ENCODE results near the gene CCDC38. TPM values are rescaled to one million over a fixed set of nuclear protein-coding genes. Genes with fewer than 3 reads are reported as not detected.
A peak's percentile ranks its signal among the peaks of the same experiment; 100 is the strongest.

CCDC38 gene
- total RNA-seq, 1 experiment from 2014 or later: 0.35 TPM

DNA sequence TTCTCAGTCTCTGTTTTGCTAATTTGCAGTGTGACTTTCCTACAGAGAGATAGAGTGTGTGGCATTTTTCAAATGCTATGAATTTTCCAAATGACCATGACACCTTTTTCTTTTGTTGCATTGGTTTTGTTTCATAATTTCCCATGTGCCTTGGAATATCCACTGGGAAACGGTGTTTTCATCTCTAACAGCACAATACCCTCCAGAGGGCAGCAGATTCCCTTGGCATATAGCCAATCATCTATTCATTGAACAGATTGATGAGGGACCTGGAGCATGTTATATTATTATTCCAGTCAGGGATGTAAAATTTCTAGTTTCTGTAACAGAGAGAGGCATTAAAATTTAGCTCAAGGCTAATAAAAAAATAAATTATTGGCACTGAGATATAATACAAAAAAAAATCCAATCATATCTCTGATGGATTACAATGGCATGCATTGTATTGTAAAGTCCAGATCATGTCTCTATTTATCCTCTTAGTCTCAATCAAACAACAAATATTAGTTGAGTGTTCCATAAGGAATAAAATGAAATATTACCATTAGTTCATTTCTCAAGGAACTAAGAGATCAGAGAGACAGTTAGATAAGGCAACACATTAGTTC, 122.2 kb downstream of the CCDC38 start:
- H2AFZ ChIP-seq: no peak overlapping the region
- H3F3A ChIP-seq (ENCODE audit: insufficient read depth, low read depth): no peaks in the 10 kb centered on the region
- BruUV-seq (replicated peaks): no TSS peak
- H3K9me2 ChIP-seq (ENCODE audit: insufficient read depth): no peaks in the 10 kb centered on the region
- no peaks in the 10 kb centered on the region for H3K36me3 ChIP-seq (ENCODE audit: low read depth)
- no peak for TF ChIP-seq EZH2 (IDR thresholded peaks at IDR 0.05; ENCODE audit: low read depth)
- TF ChIP-seq, protein P1, sequence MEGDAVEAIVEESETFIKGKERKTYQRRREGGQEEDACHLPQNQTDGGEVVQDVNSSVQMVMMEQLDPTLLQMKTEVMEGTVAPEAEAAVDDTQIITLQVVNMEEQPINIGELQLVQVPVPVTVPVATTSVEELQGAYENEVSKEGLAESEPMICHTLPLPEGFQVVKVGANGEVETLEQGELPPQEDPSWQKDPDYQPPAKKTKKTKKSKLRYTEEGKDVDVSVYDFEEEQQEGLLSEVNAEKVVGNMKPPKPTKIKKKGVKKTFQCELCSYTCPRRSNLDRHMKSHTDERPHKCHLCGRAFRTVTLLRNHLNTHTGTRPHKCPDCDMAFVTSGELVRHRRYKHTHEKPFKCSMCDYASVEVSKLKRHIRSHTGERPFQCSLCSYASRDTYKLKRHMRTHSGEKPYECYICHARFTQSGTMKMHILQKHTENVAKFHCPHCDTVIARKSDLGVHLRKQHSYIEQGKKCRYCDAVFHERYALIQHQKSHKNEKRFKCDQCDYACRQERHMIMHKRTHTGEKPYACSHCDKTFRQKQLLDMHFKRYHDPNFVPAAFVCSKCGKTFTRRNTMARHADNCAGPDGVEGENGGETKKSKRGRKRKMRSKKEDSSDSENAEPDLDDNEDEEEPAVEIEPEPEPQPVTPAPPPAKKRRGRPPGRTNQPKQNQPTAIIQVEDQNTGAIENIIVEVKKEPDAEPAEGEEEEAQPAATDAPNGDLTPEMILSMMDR (conservative IDR thresholded peaks at IDR 0.05): peak; percentile 69
- CTCF ChIA-PET: no interaction called here
- peaks cover 4% of the 10 kb centered on the region for H3K4me1 ChIP-seq (replicated peaks; ENCODE audit: insufficient read depth)
- no peak overlapping the region for H3K4me2 ChIP-seq
- POLR2A ChIA-PET (ENCODE audit: unreplicated experiment): interaction anchor here (0.6 kb wide), 1 partner anchor 747 kb away, joined by 21 read pairs; the partner anchor contains the start of gene NR2C1
- intact Hi-C loops (cut with micrococcal nuclease; ENCODE audit: unreplicated experiment): no loop called here
- H4K20me1 ChIP-seq (ENCODE audit: insufficient read depth): no peaks in the 10 kb centered on the region
- peak in 1 of 2 experiments; percentile 46 for DNase-seq
- H3K4me3 ChIP-seq: no peak overlapping the region
- H3K79me2 ChIP-seq (ENCODE audit: low read depth): no peaks in the 10 kb centered on the region
- H3K27ac ChIP-seq: no peak overlapping the region
- H3K27me3 ChIP-seq (ENCODE audit: insufficient read depth, low read depth): no peaks in the 10 kb centered on the region
- H3K9me3 ChIP-seq (ENCODE audit: insufficient read depth, low read depth): no peaks in the 10 kb centered on the region

Other genes with a start within 250 kb of the CCDC38 start
- gene NTN4, start 151.8 kb downstream of the CCDC38 start, total RNA-seq (2021): 41.5 and 46.0 TPM in 2 replicates
- 31.1 and 50.3 TPM in 2 replicates for gene SNRPF, start 83.7 kb downstream of the CCDC38 start, total RNA-seq (2021)
- 2.9 TPM in 2 replicates for gene AMDHD1, start 717 bp upstream of the CCDC38 start, total RNA-seq (2021)
- 0.45 and 1.3 TPM in 2 replicates for gene HAL, start 53.7 kb upstream of the CCDC38 start, total RNA-seq (2021)
- 115 and 118 TPM in 2 replicates for gene LTA4H, start 93.0 kb upstream of the CCDC38 start, total RNA-seq (2021)